ENCODE data around the gene C11orf87. TPM values are rescaled to one million over a fixed set of nuclear protein-coding genes. Genes with fewer than 3 reads are reported as not detected.

Gene C11orf87
- under 1 TPM in 6 of 10 donors, not detected in 4; 0.04 to 0.27 (median 0.07) TPM for total RNA-seq
- polyA plus RNA-seq = under 1 TPM in 1 of 2 donors, not detected in 1; under 0.01 TPM
- long read RNA-seq, donor 1 = 0 reads
- long read RNA-seq, donor 2, partial matches to known transcripts = 0 of 1 reads
- long read RNA-seq, donor 2, other reads (novel, unspliced or antisense) = 1 of 1 reads
- long read RNA-seq, donor 3 = 0 reads

DNA sequence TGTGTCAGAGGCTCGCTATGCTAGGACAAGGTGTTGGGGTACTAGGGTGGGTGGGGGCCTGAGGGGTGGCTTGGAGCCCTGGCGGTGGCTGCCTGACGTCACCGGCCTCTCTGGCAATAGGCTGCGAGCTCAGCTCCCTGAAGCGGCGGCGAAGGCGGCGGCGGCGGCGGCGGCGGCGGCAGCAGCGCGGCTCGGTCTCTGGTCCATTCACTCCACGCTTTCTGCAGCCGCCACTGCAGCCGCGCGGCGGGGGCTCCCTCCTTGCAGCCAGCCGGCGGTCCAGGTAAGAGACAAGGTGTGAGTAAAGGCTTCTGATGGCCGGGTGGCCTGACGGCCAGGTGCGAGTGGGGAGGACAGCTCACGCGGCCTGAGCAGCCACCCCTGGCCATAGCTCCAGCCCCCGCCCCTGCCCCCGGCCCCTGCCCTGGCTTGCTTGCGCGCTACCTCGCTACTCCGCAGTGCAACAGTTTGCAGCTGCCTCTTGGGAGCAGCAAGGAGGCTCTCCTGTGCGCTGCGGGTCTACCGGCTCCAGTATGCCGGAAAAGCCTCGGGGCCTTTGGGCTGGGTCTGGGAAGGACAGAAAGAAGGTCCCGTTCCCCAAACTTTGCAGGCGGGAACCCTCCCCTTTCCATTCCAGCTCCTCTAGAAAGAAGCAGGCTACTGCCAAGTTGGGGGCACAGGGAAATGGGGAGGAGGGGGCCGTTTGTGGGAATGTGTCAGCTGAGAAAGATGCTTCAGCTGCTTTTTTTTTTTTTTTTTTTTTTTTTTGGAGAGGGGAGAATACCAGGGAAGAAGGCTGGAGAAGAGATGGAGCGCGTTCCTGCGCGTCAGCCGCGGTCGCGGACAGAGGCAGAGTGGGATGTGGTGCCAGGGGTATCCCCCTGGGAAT is at the start of gene C11orf87:
Gene C11orf87 (plus strand): TSS at position 210 of the 889 bp plus-strand sequence. CDS start 1,444 bp downstream, outside the sequence.
- WGBS, 2 donors = 0 to 1% methylated on average over 49 to 54 of the region's 54 CpGs
- no peaks in the 10 kb centered on the region for H3K9me3 ChIP-seq
- H3K27me3 ChIP-seq = peaks cover 0 to 56% (median 40%) of the 10 kb centered on the region in 7 donors
- no peak for TF ChIP-seq CTCF (IDR thresholded peaks at IDR 0.05)
- no peak within 1 kb of the TSS for H3K27ac ChIP-seq
- peak in 1 of 2 donors; percentile 10 for DNase-seq
- ATAC-seq = peak in 5 of 8 donors; percentile 27 to 67 (median 41)
- H3K36me3 ChIP-seq = no peaks in the 10 kb centered on the region
- peaks cover 0 to 18% (median 7%) of the 10 kb centered on the region in 9 donors for H3K4me1 ChIP-seq
- intact Hi-C loops (cut with DNase I) = no loop called here
- peak within 1 kb of the TSS in 9 of 10 donors; percentile 16 to 48 (median 37) for H3K4me3 ChIP-seq

GRCh38 chr11:109374032-109374431 is 48.0 kb upstream of the C11orf87 start:
- H3K4me1 ChIP-seq = peaks cover 0 to 20% (median 9%) of the 10 kb centered on the region in 9 donors
- TF ChIP-seq CTCF (IDR thresholded peaks at IDR 0.05) = no peak
- ATAC-seq (no peak), DNase-seq (no peak)
- intact Hi-C loops (cut with DNase I) = no loop called here
- no peaks in the 10 kb centered on the region for H3K27me3 ChIP-seq
- no peak overlapping the region for H3K4me3 ChIP-seq
- no peak overlapping the region for H3K27ac ChIP-seq
- no peaks in the 10 kb centered on the region for H3K36me3 ChIP-seq
- H3K9me3 ChIP-seq = peaks cover 0 to 6% (median 0%) of the 10 kb centered on the region in 11 donors

- TF ChIP-seq CTCF (IDR thresholded peaks at IDR 0.05) = no peak
- WGBS, 2 donors = 87 to 92% methylated on average over 4 of the region's 4 CpGs
- Histone ChIP-seq H3K9me3 (peaks cover 0 to 1% (median 0%) of the 10 kb centered on the region in 11 donors), H3K4me1 (peaks cover 0 to 20% (median 9%) of the 10 kb centered on the region in 9 donors), H3K4me3 (no peak overlapping the region), H3K36me3 (no peaks in the 10 kb centered on the region), H3K27ac (no peak overlapping the region), H3K27me3 (no peaks in the 10 kb centered on the region)
- ATAC-seq (no peak), DNase-seq (no peak)
- intact Hi-C loops (cut with DNase I) = no loop called here
Measured at GRCh38 chr11:109374441-109374840, 47.5 kb upstream of the C11orf87 start.

DNA sequence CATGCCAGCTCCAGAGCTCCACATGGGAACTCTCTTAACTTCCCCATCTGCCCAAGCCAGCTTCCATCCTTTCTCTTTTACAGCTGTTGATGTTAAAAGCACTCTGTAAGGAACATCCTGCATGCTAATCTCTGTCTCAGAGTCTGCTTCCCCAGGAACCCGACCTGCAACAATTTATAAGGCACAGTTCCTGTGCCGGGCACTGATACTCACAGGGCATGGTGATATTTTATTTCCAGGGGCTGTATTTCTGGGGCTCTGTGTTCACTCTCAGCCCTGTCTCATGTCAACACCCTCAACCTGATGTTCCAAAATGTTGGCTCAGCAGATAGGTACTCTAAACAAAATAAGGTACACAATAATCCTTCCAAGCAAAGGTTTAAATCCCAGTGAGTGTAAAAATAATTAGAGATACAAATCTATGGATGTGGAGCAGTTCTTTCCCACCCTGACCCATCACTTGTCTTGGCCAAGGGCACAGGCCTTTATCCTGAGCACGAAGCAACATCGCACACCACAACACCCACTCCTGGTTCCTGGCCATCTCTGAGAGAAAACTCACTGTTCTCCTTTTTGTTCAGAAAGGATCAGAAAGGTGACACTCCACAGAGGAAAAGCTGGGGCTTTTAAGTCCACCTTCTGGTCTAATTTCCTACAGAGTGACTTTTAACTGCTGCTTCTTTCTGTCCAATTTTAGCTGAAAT is 44.8 kb upstream of the C11orf87 start:
- no peaks in the 10 kb centered on the region for H3K9me3 ChIP-seq
- DNase-seq = no peak
- no peak overlapping the region for H3K27ac ChIP-seq
- WGBS, 2 donors = 23 to 33% methylated on average over 4 of the region's 4 CpGs
- no peak overlapping the region for H3K4me3 ChIP-seq
- no peaks in the 10 kb centered on the region for H3K36me3 ChIP-seq
- ATAC-seq = peak in 7 of 8 donors; percentile 25 to 89 (median 60)
- TF ChIP-seq CTCF (IDR thresholded peaks at IDR 0.05) = no peak
- H3K4me1 ChIP-seq = peaks cover 0 to 20% (median 9%) of the 10 kb centered on the region in 9 donors
- no peaks in the 10 kb centered on the region for H3K27me3 ChIP-seq
- intact Hi-C loops (cut with DNase I) = no loop called here

Measured in heart right ventricle (tissue), 16 donors.